Measurements from ENCODE around the gene TIMM44.
"Not testable (repeated sequence)": the region's sequence is repeated elsewhere in the genome, so short reads cannot be mapped to it uniquely, and the experiment has no call there.

TIMM44 gene

GRCh38 chr19:7901337-7901736 is 42.1 kb downstream of the TIMM44 start:
- TF ChIP-seq JUND (IDR thresholded peaks at IDR 0.05; ENCODE audit: low read depth), result no peak

DNA sequence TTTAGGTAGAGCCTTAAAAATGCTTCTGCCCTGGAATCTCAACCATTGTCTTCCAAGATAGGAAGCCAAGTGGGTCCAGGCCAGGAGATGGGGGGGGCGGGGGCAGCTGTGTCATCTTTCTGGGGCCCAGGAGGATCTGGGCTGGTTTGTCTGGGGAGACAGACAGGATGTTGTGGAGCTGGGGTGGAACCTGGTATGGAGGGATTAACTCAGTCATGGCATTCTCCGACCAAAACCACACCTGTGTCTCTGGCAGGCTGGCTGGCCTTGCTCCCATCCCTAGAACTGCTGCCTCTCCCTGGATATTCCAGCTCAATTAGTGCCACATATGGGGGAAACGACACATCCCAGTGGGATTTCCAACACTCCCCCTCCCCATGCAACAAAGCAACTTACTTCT is 42.5 kb downstream of the TIMM44 start:
- no peak for TF ChIP-seq JUND (IDR thresholded peaks at IDR 0.05; ENCODE audit: low read depth)
- DNase-seq (ENCODE audit: low read depth in 1 of 2, low spot score in 1 of 2), result no peak
- in situ Hi-C loops (cut with HindIII; ENCODE audit: low pct_unique_long_range_greater_than_20kb, low sequenced_read_pairs), result no loop called here

More at GRCh38 chr19:7901337-7901736, 42.1 kb downstream of the TIMM44 start:
- in situ Hi-C loops (cut with HindIII; ENCODE audit: low pct_unique_long_range_greater_than_20kb, low sequenced_read_pairs), result no loop called here
- DNase-seq (ENCODE audit: low read depth in 1 of 2, low spot score in 1 of 2), result no peak

DNA sequence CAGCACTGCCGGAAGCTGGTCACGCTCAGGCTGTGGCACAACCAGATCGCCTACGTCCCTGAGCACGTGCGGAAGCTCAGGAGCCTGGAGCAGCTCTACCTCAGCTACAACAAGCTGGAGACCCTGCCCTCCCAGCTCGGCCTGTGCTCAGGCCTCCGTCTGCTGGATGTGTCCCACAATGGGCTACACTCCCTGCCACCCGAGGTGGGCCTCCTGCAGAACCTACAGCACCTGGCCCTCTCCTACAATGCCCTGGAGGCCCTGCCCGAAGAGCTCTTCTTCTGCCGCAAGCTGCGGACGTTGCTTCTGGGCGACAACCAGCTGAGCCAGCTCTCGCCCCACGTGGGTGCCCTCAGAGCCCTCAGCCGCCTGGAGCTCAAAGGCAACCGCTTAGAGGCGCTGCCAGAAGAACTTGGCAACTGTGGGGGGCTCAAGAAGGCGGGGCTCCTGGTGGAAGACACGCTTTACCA is 43.0 kb downstream of the TIMM44 start:
- no peak for TF ChIP-seq JUND (IDR thresholded peaks at IDR 0.05; ENCODE audit: low read depth)
- in situ Hi-C loops (cut with HindIII; ENCODE audit: low pct_unique_long_range_greater_than_20kb, low sequenced_read_pairs), result no loop called here
- DNase-seq (ENCODE audit: low read depth in 1 of 2, low spot score in 1 of 2), result no peak

DNA sequence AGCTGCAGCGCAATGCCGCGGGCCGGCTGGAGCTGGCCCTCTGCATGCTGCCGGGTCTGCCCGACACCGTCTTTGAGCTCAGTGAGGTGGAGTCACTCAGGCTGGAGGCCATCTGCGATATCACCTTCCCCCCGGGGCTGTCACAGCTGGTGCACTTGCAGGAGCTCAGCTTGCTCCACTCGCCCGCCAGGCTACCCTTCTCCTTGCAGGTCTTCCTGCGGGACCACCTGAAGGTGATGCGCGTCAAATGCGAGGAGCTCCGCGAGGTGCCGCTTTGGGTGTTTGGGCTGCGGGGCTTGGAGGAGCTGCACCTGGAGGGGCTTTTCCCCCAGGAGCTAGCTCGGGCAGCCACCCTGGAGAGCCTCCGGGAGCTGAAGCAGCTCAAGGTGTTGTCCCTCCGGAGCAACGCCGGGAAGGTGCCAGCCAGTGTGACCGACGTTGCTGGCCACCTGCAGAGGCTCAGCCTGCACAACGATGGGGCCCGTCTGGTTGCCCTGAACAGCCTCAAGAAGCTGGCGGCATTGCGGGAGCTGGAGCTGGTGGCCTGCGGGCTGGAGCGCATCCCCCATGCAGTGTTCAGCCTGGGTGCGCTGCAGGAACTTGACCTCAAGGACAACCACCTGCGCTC is 43.6 kb downstream of the TIMM44 start:
- no peak for TF ChIP-seq JUND (IDR thresholded peaks at IDR 0.05; ENCODE audit: low read depth)
- DNase-seq (ENCODE audit: low read depth in 1 of 2, low spot score in 1 of 2), result no peak
- in situ Hi-C loops (cut with HindIII; ENCODE audit: low pct_unique_long_range_greater_than_20kb, low sequenced_read_pairs), result no loop called here

GRCh38 chr19:7898967-7899366 is 44.5 kb downstream of the TIMM44 start:
- no peak for TF ChIP-seq JUND (IDR thresholded peaks at IDR 0.05; ENCODE audit: low read depth)
- in situ Hi-C loops (cut with HindIII; ENCODE audit: low pct_unique_long_range_greater_than_20kb, low sequenced_read_pairs), result no loop called here

GRCh38 chr19:7897292-7897691 is 46.2 kb downstream of the TIMM44 start:
- TF ChIP-seq JUND (IDR thresholded peaks at IDR 0.05; ENCODE audit: low read depth), result no peak
- no peak for DNase-seq (ENCODE audit: low read depth in 1 of 2, low spot score in 1 of 2)
- in situ Hi-C loops (cut with HindIII; ENCODE audit: low pct_unique_long_range_greater_than_20kb, low sequenced_read_pairs), result no loop called here

More at GRCh38 chr19:7898967-7899366, 44.5 kb downstream of the TIMM44 start:
- no peak for DNase-seq (ENCODE audit: low read depth in 1 of 2, low spot score in 1 of 2)

GRCh38 chr19:7895565-7895964 is 47.9 kb downstream of the TIMM44 start:
- no peak for DNase-seq (ENCODE audit: low read depth in 1 of 2, low spot score in 1 of 2)
- no peak for TF ChIP-seq JUND (IDR thresholded peaks at IDR 0.05; ENCODE audit: low read depth)
- in situ Hi-C loops (cut with HindIII; ENCODE audit: low pct_unique_long_range_greater_than_20kb, low sequenced_read_pairs), result no loop called here

DNA sequence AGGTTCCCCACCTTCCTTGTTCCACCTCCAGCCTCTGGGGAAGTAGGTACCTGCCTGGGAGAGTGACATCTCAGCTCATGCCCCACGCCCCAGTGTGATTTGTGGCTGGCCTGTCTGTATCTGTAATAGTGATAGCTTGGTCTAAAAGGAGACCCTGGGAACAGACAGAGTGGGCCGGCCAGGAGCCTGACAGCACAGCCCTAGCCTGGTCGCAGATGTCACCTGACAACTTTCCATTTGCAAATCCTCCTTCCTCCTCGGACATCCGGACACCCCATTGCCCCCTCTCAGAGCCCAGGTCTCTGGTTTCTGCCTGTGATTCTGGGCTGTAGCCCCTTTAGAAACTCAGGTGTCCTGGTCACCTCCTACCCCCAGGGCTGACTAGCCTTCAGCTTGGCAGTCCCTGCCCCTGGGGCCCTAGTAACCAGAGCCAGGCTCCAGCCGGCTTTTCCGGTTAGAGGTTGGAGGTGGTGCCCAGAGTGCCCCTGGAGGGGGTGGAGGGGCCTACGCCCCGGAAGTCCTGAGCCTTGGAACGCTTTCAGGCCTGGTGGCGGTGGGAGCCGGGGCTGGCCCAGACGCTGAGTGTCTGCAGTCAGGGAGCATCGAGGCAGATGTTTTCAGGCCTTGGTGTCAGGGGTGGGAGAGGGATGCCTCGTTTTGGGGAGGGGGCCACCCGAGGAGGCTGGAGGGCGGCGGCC is 48.7 kb downstream of the TIMM44 start:
- in situ Hi-C loops (cut with HindIII; ENCODE audit: low pct_unique_long_range_greater_than_20kb, low sequenced_read_pairs), result no loop called here
- DNase-seq (ENCODE audit: low read depth in 1 of 2, low spot score in 1 of 2), result peak; percentile 47 to 86
- no peak for TF ChIP-seq JUND (IDR thresholded peaks at IDR 0.05; ENCODE audit: low read depth)

DNA sequence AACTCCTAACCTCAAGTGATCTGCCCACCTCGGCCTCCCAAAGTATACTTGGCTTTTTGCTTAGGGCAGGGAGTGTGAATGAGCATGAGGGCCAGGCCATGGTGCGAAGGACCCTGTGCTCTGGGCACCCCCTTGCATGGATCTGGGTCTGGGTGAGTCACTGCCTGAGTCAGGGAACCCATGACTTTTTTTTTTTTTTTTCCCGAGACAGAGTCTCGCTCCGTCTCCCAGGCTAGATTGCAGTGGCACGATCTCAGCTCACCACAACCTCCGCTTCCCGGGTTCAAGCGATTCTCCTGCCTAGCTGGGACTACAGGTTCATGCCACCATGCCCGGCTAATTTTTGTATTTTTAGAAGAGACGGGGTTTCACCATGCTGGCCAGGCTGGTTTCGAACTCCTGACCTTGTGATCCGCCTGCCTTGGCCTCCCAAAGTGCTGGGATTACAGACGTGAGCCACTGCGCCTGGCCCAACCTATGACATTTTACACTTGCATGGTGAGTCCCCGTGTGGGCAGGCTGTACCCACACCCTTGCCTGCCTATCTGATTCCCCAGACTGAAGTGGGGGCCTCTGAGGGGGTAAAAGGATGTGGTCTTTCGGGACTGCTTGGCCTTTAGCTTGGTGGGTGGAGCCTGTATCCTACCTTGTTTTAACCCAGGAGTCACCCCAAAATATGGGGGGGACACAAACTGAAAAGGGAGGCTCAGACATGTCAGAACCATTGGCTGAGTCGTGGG is 49.9 kb downstream of the TIMM44 start:
- in situ Hi-C loops (cut with HindIII; ENCODE audit: low pct_unique_long_range_greater_than_20kb, low sequenced_read_pairs); DNase-seq (ENCODE audit: low read depth in 1 of 2, low spot score in 1 of 2): not testable (repeated sequence)

- in situ Hi-C loops (cut with HindIII; ENCODE audit: low pct_unique_long_range_greater_than_20kb, low sequenced_read_pairs), result no loop called here
- no peak for TF ChIP-seq JUND (IDR thresholded peaks at IDR 0.05; ENCODE audit: low read depth)
- DNase-seq (ENCODE audit: low read depth in 1 of 2, low spot score in 1 of 2), result no peak
Measured at GRCh38 chr19:7888826-7889217, 54.6 kb downstream of the TIMM44 start.

- in situ Hi-C loops (cut with HindIII; ENCODE audit: low pct_unique_long_range_greater_than_20kb, low sequenced_read_pairs), result no loop called here
- DNase-seq (ENCODE audit: low read depth in 1 of 2, low spot score in 1 of 2), result peak; percentile 50 to 64
- no peak for TF ChIP-seq JUND (IDR thresholded peaks at IDR 0.05; ENCODE audit: low read depth)
Measured at GRCh38 chr19:7888145-7888825, 55.2 kb downstream of the TIMM44 start, which contains the start of gene LRRC8E. Gene LRRC8E, plus strand, starts transcription at chr19:7888510. Its CDS starts 7,094 bp downstream, at chr19:7895604.

GRCh38 chr19:7887408-7888144 is 55.9 kb downstream of the TIMM44 start:
- no peak for TF ChIP-seq JUND (IDR thresholded peaks at IDR 0.05; ENCODE audit: low read depth)
- in situ Hi-C loops (cut with HindIII; ENCODE audit: low pct_unique_long_range_greater_than_20kb, low sequenced_read_pairs), result no loop called here
- DNase-seq (ENCODE audit: low read depth in 1 of 2, low spot score in 1 of 2), result no peak

Measured in T47D (cell line).